Spleen (tissue), 7 donors: ENCODE results near the gene KBTBD4.

Source experiments
- CTCF ChIP-seq, 11 experiments: fragments of 200-600 bp in 7 of 11; fragments of 450-650 bp in 4 of 11; sonication (generic) in 4 of 11; IDR thresholded peaks in 8 of 11; conservative IDR thresholded peaks in 3 of 11; 1 replicate in 7 of 11; 2 replicates in 4 of 11; pipeline versions ENCODE4 v1.4.0 to v1.8.0; 2016 to 2021; ENCODE audit warnings: antibody characterized with exemption in 11 of 11, inconsistent platforms in 4 of 11, mild to moderate bottlenecking in 1 of 11
- POLR2A ChIP-seq, 3 donors: fragments of 450-650 bp; IDR thresholded peaks; one replicate each; pipeline ENCODE4 v1.5.1; 2017; ENCODE audit warnings: antibody characterized with exemption in 3 of 3, mild to moderate bottlenecking in 1 of 3
- donor health status: DM: no; HTN: no; CAD: no; lungs with moderate emphysema.
- donor health status: DM: no; HTN: no; CAD: no.
- donor health status: DM: no; HTN: no; CAD: no.

DNA sequence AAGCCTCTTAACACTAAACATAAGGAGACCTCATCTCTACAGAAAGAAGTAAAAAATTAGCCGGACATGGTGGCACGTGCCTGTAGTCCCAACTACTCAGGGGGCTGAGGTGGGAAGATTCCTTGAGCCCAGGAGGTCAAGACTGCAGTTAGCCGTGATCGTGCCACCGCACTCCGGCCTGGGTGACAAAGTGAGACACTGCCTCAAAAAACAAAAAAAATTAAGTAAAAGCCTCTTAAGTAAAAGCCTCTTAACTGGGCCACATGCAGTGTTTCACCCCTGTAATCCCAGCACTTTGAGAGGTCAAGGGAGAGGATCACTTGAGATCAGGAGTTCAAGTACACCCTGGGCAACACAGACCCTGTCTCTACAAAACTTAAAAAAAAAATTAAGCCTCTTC, 51.6 kb downstream of the KBTBD4 start:
- no peak for TF ChIP-seq POLR2A (IDR thresholded peaks at IDR 0.05)
- no peak for TF ChIP-seq CTCF (IDR thresholded peaks at IDR 0.05 in 8 of 11, conservative IDR thresholded peaks at IDR 0.05 in 3 of 11)
